GM23338 (cell line): ENCODE results near the gene MIER1. TPM values are rescaled to one million over a fixed set of nuclear protein-coding genes. Genes with fewer than 3 reads are reported as not detected.

Source experiments
- ATAC-seq: fragments of 200-7000 bp; cut with Tn5 transposase; 3 replicates; pipeline ENCODE4 v1.9.1; 2020
- DNase-seq: peaks from one replicate; pipeline ENCODE4 v3.0.0-alpha.2; 2015; ENCODE audit warnings: low spot score
- H2AFZ ChIP-seq: fragments of 200-600 bp; sonication (generic); 2 replicates; pipeline ENCODE4 v1.8.0; 2016; ENCODE audit warnings: antibody characterized with exemption, mild to moderate bottlenecking, moderate library complexity
- H3F3A ChIP-seq: fragments of 200-600 bp; sonication (generic); replicated peaks from 2 replicates; pipeline ENCODE4 v1.8.0; 2017; ENCODE audit warnings: antibody characterized with exemption, mixed run types, low read depth
- H3K27ac ChIP-seq: fragments of 200-600 bp; sonication (generic); 2 replicates; pipeline ENCODE4 v1.6.1; 2016; ENCODE audit warnings: low read depth
- H3K27me3 ChIP-seq: fragments of 200-600 bp; sonication (generic); 2 replicates; pipeline ENCODE4 v1.8.0; 2016; ENCODE audit warnings: mild to moderate bottlenecking, mixed run types, moderate library complexity; ENCODE audit not compliant: insufficient read depth
- H3K36me3 ChIP-seq: fragments of 200-600 bp; sonication (generic); 2 replicates; pipeline ENCODE4 v1.8.0; 2016; ENCODE audit warnings: mild to moderate bottlenecking; ENCODE audit not compliant: insufficient read depth
- H3K4me1 ChIP-seq: fragments of 200-600 bp; sonication (generic); 2 replicates; pipeline ENCODE4 v1.8.0; 2016; ENCODE audit warnings: mild to moderate bottlenecking, moderate library complexity; ENCODE audit not compliant: insufficient read depth
- H3K4me2 ChIP-seq: fragments of 200-600 bp; sonication (generic); 2 replicates; pipeline ENCODE4 v1.7.1; 2017; ENCODE audit warnings: mixed run types
- H3K4me3 ChIP-seq: fragments of 200-600 bp; sonication (generic); 2 replicates; pipeline ENCODE4 v1.6.1; 2016; ENCODE audit warnings: mixed run types
- H3K79me2 ChIP-seq: fragments of 200-600 bp; sonication (generic); replicated peaks from 2 replicates; pipeline ENCODE4 v1.8.0; 2017; ENCODE audit warnings: mild to moderate bottlenecking; ENCODE audit not compliant: insufficient read depth
- H3K9me2 ChIP-seq: fragments of 200-600 bp; sonication (generic); 2 replicates; pipeline ENCODE4 v1.8.0; 2017; ENCODE audit not compliant: insufficient read depth
- H4K20me1 ChIP-seq: fragments of 200-600 bp; sonication (generic); replicated peaks from 2 replicates; pipeline ENCODE4 v1.8.0; 2017; ENCODE audit warnings: mild to moderate bottlenecking; ENCODE audit not compliant: insufficient read depth
- H3K27ac Mint-ChIP-seq: 2 replicates; pipeline ENCODE4 v1.8.0; 2020; ENCODE audit warnings: inconsistent platforms, mild to moderate bottlenecking, moderate library complexity, mixed read lengths
- H3K27me3 Mint-ChIP-seq: 3 replicates; pipeline ENCODE4 v1.8.0; 2022; ENCODE audit warnings: low read depth, mild to moderate bottlenecking, moderate library complexity, mixed read lengths, inconsistent platforms; ENCODE audit not compliant: insufficient read depth, poor library complexity
- H3K36me3 Mint-ChIP-seq: 3 replicates; pipeline ENCODE4 v1.8.0; 2021; ENCODE audit warnings: low read depth, mild to moderate bottlenecking, inconsistent platforms, moderate library complexity, mixed read lengths
- H3K4me1 Mint-ChIP-seq: 3 replicates; pipeline ENCODE4 v1.8.0; 2020; ENCODE audit warnings: mild to moderate bottlenecking, inconsistent platforms, mixed read lengths
- H3K4me3 Mint-ChIP-seq: 3 replicates; pipeline ENCODE4 v1.8.0; 2021; ENCODE audit warnings: moderate library complexity, mild to moderate bottlenecking, inconsistent platforms, mixed read lengths
- H3K9me3 Mint-ChIP-seq: 3 replicates; pipeline ENCODE4 v1.8.0; 2020; ENCODE audit warnings: moderate library complexity, mild to moderate bottlenecking, inconsistent platforms, mixed read lengths
- CREB1 ChIP-seq: fragments of 250-450 bp; sonication (Bioruptor Pico); IDR thresholded peaks from 2 replicates; pipeline ENCODE4 v1.5.0; 2020; ENCODE audit warnings: low read depth, mild to moderate bottlenecking, moderate library complexity
- CTCF ChIP-seq, 2 experiments: fragments of 200-600 bp in 1 of 2; sonication (generic) in 1 of 2; conservative IDR thresholded peaks; 2 replicates each; pipeline versions ENCODE4 v1.5.1 to v1.6.1; 2016 to 2017; ENCODE audit warnings: antibody characterized with exemption in 2 of 2, low read depth in 2 of 2, mild to moderate bottlenecking in 2 of 2, moderate library complexity in 1 of 2
- ETS1 ChIP-seq: IDR thresholded peaks from 2 replicates; pipeline ENCODE4 v1.6.1; 2016; ENCODE audit warnings: antibody characterized with exemption
- EZH2 ChIP-seq: fragments of 200-600 bp; sonication (generic); IDR thresholded peaks from one replicate; pipeline ENCODE4 v1.8.0; 2017; ENCODE audit warnings: antibody characterized with exemption, mild to moderate bottlenecking, low read depth; ENCODE audit not compliant: unreplicated experiment
- EZH2phosphoT487 ChIP-seq: fragments of 200-600 bp; sonication (generic); IDR thresholded peaks from one replicate; pipeline ENCODE4 v1.8.1; 2018; ENCODE audit warnings: antibody characterized with exemption; ENCODE audit not compliant: unreplicated experiment
- JUNB ChIP-seq: IDR thresholded peaks from one replicate; pipeline ENCODE4 v1.6.1; 2016; ENCODE audit warnings: antibody characterized with exemption; ENCODE audit not compliant: unreplicated experiment
- NANOG ChIP-seq: IDR thresholded peaks from 2 replicates; pipeline ENCODE4 v1.6.1; 2016; ENCODE audit warnings: antibody characterized with exemption, borderline replicate concordance
- POLR2AphosphoS5 ChIP-seq: IDR thresholded peaks from 2 replicates; pipeline ENCODE4 v1.6.1; 2016; ENCODE audit warnings: antibody characterized with exemption, low read depth
- REST ChIP-seq: IDR thresholded peaks from one replicate; pipeline ENCODE4 v1.6.1; 2018; ENCODE audit warnings: antibody characterized with exemption; ENCODE audit not compliant: unreplicated experiment
- STAT1 ChIP-seq: IDR thresholded peaks from one replicate; pipeline ENCODE4 v1.6.1; 2016; ENCODE audit warnings: antibody characterized with exemption; ENCODE audit not compliant: unreplicated experiment
- ZNF114 ChIP-seq: fragments of 250-450 bp; sonication (Bioruptor Pico); IDR thresholded peaks from 2 replicates; pipeline ENCODE4 v1.5.0; 2020; ENCODE audit warnings: mild to moderate bottlenecking, moderate library complexity
- ZNF331 ChIP-seq: fragments of 250-450 bp; sonication (Bioruptor Pico); IDR thresholded peaks from 2 replicates; pipeline ENCODE4 v1.5.0; 2020; ENCODE audit warnings: low read depth, mild to moderate bottlenecking, moderate library complexity
- ZNF462 ChIP-seq: fragments of 250-450 bp; sonication (Bioruptor Pico); IDR thresholded peaks from 2 replicates; pipeline ENCODE4 v1.5.0; 2020; ENCODE audit warnings: mild to moderate bottlenecking, moderate library complexity
- polyA plus RNA-seq: library from polyadenylated mRNA; unstranded; fragments of >200 nt; fragmentation: Nextera tagmentation; extraction: Ambion mirVana; gene quantifications from 2 replicates; pipeline ENCODE4 v1.2.1, GENCODE V29; 2016
- total RNA-seq: library from RNA; depleted of rRNA; stranded (reverse); fragments of >200 nt; shearing (Covaris generic); gene quantifications from 2 replicates; pipeline ENCODE4 v1.2.3, GENCODE V29; 2014

The MIER1 gene
- total and polyA plus RNA-seq, 2 experiments from 2014 or later = 38.2 to 72.8 TPM

- H3K4me3 ChIP-seq = no peak overlapping the region
- no peaks in the 10 kb centered on the region for H3F3A ChIP-seq
- no peaks in the 10 kb centered on the region for H3K4me1 Mint-ChIP-seq
- TF ChIP-seq EZH2 = no peak
- no peak for TF ChIP-seq ZNF331 (CRISPR knock-in tag)
- TF ChIP-seq CREB1 (CRISPR knock-in tag) = no peak
- TF ChIP-seq ZNF114 = no peak
- TF ChIP-seq STAT1 = no peak
- no peak for TF ChIP-seq NANOG
- TF ChIP-seq REST = no peak
- no peak for TF ChIP-seq ETS1
- TF ChIP-seq POLR2AphosphoS5 = no peak
- no peak for TF ChIP-seq ZNF462
- no peak for TF ChIP-seq CTCF (conservative IDR thresholded peaks at IDR 0.05; ENCODE audit: low read depth in 2 of 2)
- TF ChIP-seq JUNB = no peak
- no peak for TF ChIP-seq EZH2phosphoT487
- H3K27ac Mint-ChIP-seq = no peak overlapping the region
- H3K79me2 ChIP-seq = no peaks in the 10 kb centered on the region
- H3K36me3 ChIP-seq = peaks cover 14% of the 10 kb centered on the region
- no peak overlapping the region for H3K27ac ChIP-seq
- H3K9me2 ChIP-seq = no peaks in the 10 kb centered on the region
- no peak overlapping the region for H3K4me2 ChIP-seq
- no peaks in the 10 kb centered on the region for H3K27me3 Mint-ChIP-seq
- DNase-seq (no peak), ATAC-seq (no peak)
- no peaks in the 10 kb centered on the region for H3K27me3 ChIP-seq
- no peak overlapping the region for H3K4me3 Mint-ChIP-seq
- H4K20me1 ChIP-seq = no peaks in the 10 kb centered on the region; the same call in 1 of the 2 replicates
- H2AFZ ChIP-seq = no peak overlapping the region
- H3K9me3 Mint-ChIP-seq = no peaks in the 10 kb centered on the region
- no peaks in the 10 kb centered on the region for H3K4me1 ChIP-seq
- peaks cover 41% of the 10 kb centered on the region for H3K36me3 Mint-ChIP-seq
These were observed 56.1 kb downstream of the MIER1 start for GRCh38 chr1:66980745-66981367.
